ENCODE results near the gene ENOPH1.
"Not testable (repeated sequence)": the region's sequence is repeated elsewhere in the genome, so short reads cannot be mapped to it uniquely, and the experiment has no call there.

ENOPH1 gene

GRCh38 chr4:82458729-82459128 lies 28.3 kb downstream of the ENOPH1 start:
- in situ Hi-C loops (cut with MboI; ENCODE audit: low pct_unique_long_range_greater_than_20kb, low sequenced_read_pairs): no loop called here
- no peak for DNase-seq

- no peak for DNase-seq
- in situ Hi-C loops (cut with MboI; ENCODE audit: low pct_unique_long_range_greater_than_20kb, low sequenced_read_pairs): no loop called here
Observed at GRCh38 chr4:82461710-82462109, 31.3 kb downstream of the ENOPH1 start.

- in situ Hi-C loops (cut with MboI; ENCODE audit: low pct_unique_long_range_greater_than_20kb, low sequenced_read_pairs): no loop called here
- DNase-seq: peak; percentile 89
Observed at GRCh38 chr4:82462415-82462831, 32.0 kb downstream of the ENOPH1 start.

- in situ Hi-C loops (cut with MboI; ENCODE audit: low pct_unique_long_range_greater_than_20kb, low sequenced_read_pairs): no loop called here
- no peak for DNase-seq
Observed at GRCh38 chr4:82463221-82463620, 32.8 kb downstream of the ENOPH1 start.

- in situ Hi-C loops (cut with MboI; ENCODE audit: low pct_unique_long_range_greater_than_20kb, low sequenced_read_pairs): no loop called here
- DNase-seq: no peak
Observed at GRCh38 chr4:82467471-82467870, 37.1 kb downstream of the ENOPH1 start.

- in situ Hi-C loops (cut with MboI; ENCODE audit: low pct_unique_long_range_greater_than_20kb, low sequenced_read_pairs): no loop called here
Observed at GRCh38 chr4:82469791-82470345, 39.5 kb downstream of the ENOPH1 start.

DNA sequence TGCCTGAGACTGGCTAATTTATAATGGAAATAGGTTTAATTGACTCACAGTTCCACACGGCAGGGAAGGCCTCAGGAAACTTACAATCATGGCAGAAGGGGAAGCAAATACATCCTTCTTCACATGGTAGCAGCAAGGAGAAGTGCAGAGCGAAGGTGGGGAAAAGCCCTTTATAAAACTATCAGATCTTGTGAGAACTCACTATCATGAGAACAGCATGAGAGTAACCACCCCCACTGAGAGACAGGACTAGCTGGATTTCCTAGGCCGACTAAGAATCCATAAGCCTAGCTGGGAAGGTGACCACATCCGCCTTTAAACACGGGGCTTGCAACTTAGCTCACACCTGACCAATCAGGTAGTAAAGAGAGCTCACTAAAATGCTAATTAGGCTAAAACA lies 42.7 kb downstream of the ENOPH1 start:
- in situ Hi-C loops (cut with MboI; ENCODE audit: low pct_unique_long_range_greater_than_20kb, low sequenced_read_pairs); DNase-seq: not testable (repeated sequence)

More at GRCh38 chr4:82469791-82470345, 39.5 kb downstream of the ENOPH1 start:
- DNase-seq: peak; percentile 12

GRCh38 chr4:82473621-82474164 lies 43.3 kb downstream of the ENOPH1 start:
- no peak for DNase-seq
- in situ Hi-C loops (cut with MboI; ENCODE audit: low pct_unique_long_range_greater_than_20kb, low sequenced_read_pairs): no loop called here

- DNase-seq; in situ Hi-C loops (cut with MboI; ENCODE audit: low pct_unique_long_range_greater_than_20kb, low sequenced_read_pairs): not testable (repeated sequence)
Observed at GRCh38 chr4:82475931-82476330, 45.5 kb downstream of the ENOPH1 start.

- DNase-seq; in situ Hi-C loops (cut with MboI; ENCODE audit: low pct_unique_long_range_greater_than_20kb, low sequenced_read_pairs): not testable (repeated sequence)
Observed at GRCh38 chr4:82477469-82477868, 47.1 kb downstream of the ENOPH1 start.

- no peak for DNase-seq
- in situ Hi-C loops (cut with MboI; ENCODE audit: low pct_unique_long_range_greater_than_20kb, low sequenced_read_pairs): no loop called here
Observed at GRCh38 chr4:82479562-82479961, 49.2 kb downstream of the ENOPH1 start.

GRCh38 chr4:82480771-82481505 lies 50.5 kb downstream of the ENOPH1 start:
- in situ Hi-C loops (cut with MboI; ENCODE audit: low pct_unique_long_range_greater_than_20kb, low sequenced_read_pairs): no loop called here
- no peak for DNase-seq

DNA sequence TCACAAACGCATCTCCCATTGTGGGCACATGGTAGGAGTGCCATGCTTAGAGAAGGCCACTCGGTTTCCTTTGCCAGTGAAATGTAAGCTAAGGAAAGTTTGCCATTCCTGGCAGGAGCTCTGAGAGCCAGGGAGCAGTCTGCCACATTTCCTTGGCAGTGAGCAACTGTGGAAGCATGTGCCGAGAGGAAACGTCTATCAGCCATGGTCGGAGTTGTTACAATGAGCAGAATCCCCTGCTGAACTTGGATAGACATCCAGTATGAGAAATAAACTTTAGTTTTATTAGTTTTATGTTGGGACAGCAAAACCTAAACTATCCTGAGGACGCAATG lies 51.1 kb downstream of the ENOPH1 start:
- in situ Hi-C loops (cut with MboI; ENCODE audit: low pct_unique_long_range_greater_than_20kb, low sequenced_read_pairs): no loop called here

GRCh38 chr4:82482387-82482786 lies 52.0 kb downstream of the ENOPH1 start:
- DNase-seq: no peak
- in situ Hi-C loops (cut with MboI; ENCODE audit: low pct_unique_long_range_greater_than_20kb, low sequenced_read_pairs): no loop called here

More for the DNA sequence above, 51.1 kb downstream of the ENOPH1 start:
- no peak for DNase-seq

- DNase-seq: no peak
- in situ Hi-C loops (cut with MboI; ENCODE audit: low pct_unique_long_range_greater_than_20kb, low sequenced_read_pairs): no loop called here
Observed at GRCh38 chr4:82484996-82485783, 54.8 kb downstream of the ENOPH1 start.

DNA sequence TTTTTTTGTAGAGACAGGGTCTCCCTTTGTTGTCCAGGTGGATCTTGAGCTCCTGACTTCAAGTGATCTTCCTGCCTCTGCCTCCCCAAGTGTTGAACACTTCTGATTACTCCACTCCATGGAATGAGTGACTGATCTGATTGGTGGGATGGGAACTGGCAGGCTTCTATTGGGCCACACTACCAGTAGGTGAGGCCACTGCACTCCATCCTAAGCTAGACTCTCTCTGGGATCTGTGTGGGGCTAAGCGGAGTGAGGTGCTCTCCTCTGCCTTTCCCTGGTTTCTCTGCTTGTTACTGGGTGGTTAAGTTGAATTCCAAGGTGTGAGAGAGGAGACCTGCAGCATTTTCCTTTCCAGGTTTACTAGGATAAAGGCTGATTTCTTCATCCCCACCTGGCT lies 58.7 kb downstream of the ENOPH1 start:
- in situ Hi-C loops (cut with MboI; ENCODE audit: low pct_unique_long_range_greater_than_20kb, low sequenced_read_pairs): no loop called here
- no peak for DNase-seq

DNA sequence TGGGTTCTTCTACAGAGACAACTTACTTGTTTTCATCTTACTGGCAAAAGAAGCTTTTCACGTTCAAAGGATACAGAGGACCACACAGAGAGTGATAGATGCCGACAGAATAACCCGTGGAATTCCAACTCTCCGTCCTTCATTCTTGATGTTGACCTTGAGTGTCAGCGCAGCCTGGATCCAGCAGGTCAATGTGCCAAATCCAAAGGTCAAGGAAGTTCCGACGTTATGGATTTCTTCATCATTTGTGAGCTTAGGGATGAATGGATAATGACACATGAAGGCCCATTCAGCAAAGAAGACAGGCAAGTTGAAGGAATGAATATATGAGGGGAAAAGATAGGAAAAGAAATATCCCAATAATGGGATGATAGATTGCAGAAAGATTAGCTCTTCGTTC lies 59.6 kb downstream of the ENOPH1 start:
- in situ Hi-C loops (cut with MboI; ENCODE audit: low pct_unique_long_range_greater_than_20kb, low sequenced_read_pairs): no loop called here
- no peak for DNase-seq

GRCh38 chr4:82491251-82491960 lies 61.0 kb downstream of the ENOPH1 start:
- DNase-seq: no peak
- in situ Hi-C loops (cut with MboI; ENCODE audit: low pct_unique_long_range_greater_than_20kb, low sequenced_read_pairs): no loop called here

GRCh38 chr4:82493721-82494425 lies 63.5 kb downstream of the ENOPH1 start:
- in situ Hi-C loops (cut with MboI; ENCODE audit: low pct_unique_long_range_greater_than_20kb, low sequenced_read_pairs): no loop called here
- peak; percentile 49 for DNase-seq

Measured in KBM-7 (cell line).